ENCODE measurements around the gene PABPC1L. TPM values are rescaled to one million over a fixed set of nuclear protein-coding genes. Genes with fewer than 3 reads are reported as not detected.

The PABPC1L gene
- total RNA-seq, 1 experiment from 2014 or later, result 127 TPM

DNA sequence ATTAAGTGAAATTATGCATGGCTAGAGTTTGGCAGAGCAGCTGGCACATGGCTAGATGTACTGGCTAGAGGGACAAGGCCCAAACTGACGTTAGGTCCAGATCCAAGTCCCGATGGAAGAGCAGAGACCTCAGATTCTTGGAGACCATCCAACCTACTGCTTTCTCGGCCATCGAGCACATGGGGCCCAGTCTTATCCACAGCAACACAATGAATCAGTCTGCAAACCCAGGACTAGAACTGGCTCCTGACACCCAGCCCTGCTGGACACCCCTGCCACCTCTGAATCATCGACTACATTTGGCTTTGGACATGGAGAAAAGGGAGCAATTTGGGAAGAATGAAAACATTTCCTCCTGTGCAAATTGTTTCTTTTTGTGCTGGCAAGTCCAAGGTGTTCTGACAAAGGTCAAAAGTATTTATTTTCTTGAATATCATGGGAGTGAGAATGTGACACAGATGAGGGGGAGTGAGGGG is 48.3 kb upstream of the PABPC1L start:
- no peaks in the 10 kb centered on the region for H3K79me2 ChIP-seq (ENCODE audit: insufficient read depth, low read length)
- no peaks in the 10 kb centered on the region for H3K36me3 ChIP-seq (ENCODE audit: control insufficient read depth in 1 of 2, insufficient read depth in 2 of 2, low read length in 2 of 2)
- no peak overlapping the region for H3K4me3 ChIP-seq (replicated peaks in 1 of 2; ENCODE audit: low read depth in 1 of 2, low read length in 2 of 2)
- no peaks in the 10 kb centered on the region for H3K27me3 ChIP-seq (ENCODE audit: insufficient read depth, low read length)
- DNase-seq (ENCODE audit: low read depth, low spot score), result no peak
- ChIA-PET CTCF (no interaction called here), RAD21 (ENCODE audit: low non-redundant PET in 1 of 2, low total read pairs in 2 of 2, uncharacterized antibody in 2 of 2, unreplicated experiment in 2 of 2) (no interaction called here), POLR2A (no interaction called here)
- no peak for ATAC-seq
- H3K9me2 ChIP-seq (ENCODE audit: insufficient read depth), result no peaks in the 10 kb centered on the region
- H3K27ac ChIP-seq (ENCODE audit: low read depth, low read length), result no peak overlapping the region
- no peak overlapping the region for H2AFZ ChIP-seq (ENCODE audit: low read depth, low read length, poor library complexity, severe bottlenecking)
- peaks cover 0 to 4% of the 10 kb centered on the region in 2 experiments; a peak in 2 of 4 replicates for H3K4me1 ChIP-seq (ENCODE audit: control insufficient read depth in 1 of 2, insufficient read depth in 2 of 2, low read length in 2 of 2)
- TF ChIP-seq, protein P1, sequence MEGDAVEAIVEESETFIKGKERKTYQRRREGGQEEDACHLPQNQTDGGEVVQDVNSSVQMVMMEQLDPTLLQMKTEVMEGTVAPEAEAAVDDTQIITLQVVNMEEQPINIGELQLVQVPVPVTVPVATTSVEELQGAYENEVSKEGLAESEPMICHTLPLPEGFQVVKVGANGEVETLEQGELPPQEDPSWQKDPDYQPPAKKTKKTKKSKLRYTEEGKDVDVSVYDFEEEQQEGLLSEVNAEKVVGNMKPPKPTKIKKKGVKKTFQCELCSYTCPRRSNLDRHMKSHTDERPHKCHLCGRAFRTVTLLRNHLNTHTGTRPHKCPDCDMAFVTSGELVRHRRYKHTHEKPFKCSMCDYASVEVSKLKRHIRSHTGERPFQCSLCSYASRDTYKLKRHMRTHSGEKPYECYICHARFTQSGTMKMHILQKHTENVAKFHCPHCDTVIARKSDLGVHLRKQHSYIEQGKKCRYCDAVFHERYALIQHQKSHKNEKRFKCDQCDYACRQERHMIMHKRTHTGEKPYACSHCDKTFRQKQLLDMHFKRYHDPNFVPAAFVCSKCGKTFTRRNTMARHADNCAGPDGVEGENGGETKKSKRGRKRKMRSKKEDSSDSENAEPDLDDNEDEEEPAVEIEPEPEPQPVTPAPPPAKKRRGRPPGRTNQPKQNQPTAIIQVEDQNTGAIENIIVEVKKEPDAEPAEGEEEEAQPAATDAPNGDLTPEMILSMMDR (IDR thresholded peaks at IDR 0.05 in 2 of 3, conservative IDR thresholded peaks at IDR 0.05 in 1 of 3; ENCODE audit: borderline replicate concordance in 1 of 3, insufficient read depth in 1 of 3, low read depth in 2 of 3, low read length in 2 of 3), result no peak
- TF ChIP-seq TCF7L2 (IDR thresholded peaks at IDR 0.05; ENCODE audit: borderline replicate concordance, extremely low read depth, insufficient read depth, insufficient read length), result no peak
- TF ChIP-seq FOSL1 (IDR thresholded peaks at IDR 0.05; ENCODE audit: low read depth), result no peak
- no peak for TF ChIP-seq YY1 (IDR thresholded peaks at IDR 0.05; ENCODE audit: extremely low read depth, insufficient replicate concordance, low read depth, low read length)
- TF ChIP-seq, protein P2, sequence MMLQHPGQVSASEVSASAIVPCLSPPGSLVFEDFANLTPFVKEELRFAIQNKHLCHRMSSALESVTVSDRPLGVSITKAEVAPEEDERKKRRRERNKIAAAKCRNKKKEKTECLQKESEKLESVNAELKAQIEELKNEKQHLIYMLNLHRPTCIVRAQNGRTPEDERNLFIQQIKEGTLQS (IDR thresholded peaks at IDR 0.05), result no peak
- TF ChIP-seq EZH2 (IDR thresholded peaks at IDR 0.05), result no peak
- no peak for TF ChIP-seq ELF1 (IDR thresholded peaks at IDR 0.05; ENCODE audit: borderline replicate concordance, low read depth)
- no peak for TF ChIP-seq RAD21 (IDR thresholded peaks at IDR 0.05; ENCODE audit: low read depth)
- TF ChIP-seq EZH2phosphoT487 (IDR thresholded peaks at IDR 0.05; ENCODE audit: borderline replicate concordance), result no peak
- TF ChIP-seq SP1 (IDR thresholded peaks at IDR 0.05; ENCODE audit: low read depth), result no peak
- no peak for TF ChIP-seq ZFX (IDR thresholded peaks at IDR 0.05)
- no peak for TF ChIP-seq POLR2AphosphoS5 (IDR thresholded peaks at IDR 0.05; ENCODE audit: low read depth, low read length)
- TF ChIP-seq, protein P3, sequence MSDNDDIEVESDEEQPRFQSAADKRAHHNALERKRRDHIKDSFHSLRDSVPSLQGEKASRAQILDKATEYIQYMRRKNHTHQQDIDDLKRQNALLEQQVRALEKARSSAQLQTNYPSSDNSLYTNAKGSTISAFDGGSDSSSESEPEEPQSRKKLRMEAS (IDR thresholded peaks at IDR 0.05), result no peak
- no peak for TF ChIP-seq ZNF274 (IDR thresholded peaks at IDR 0.05; ENCODE audit: low read depth, low read length)
- TF ChIP-seq, protein P4, sequence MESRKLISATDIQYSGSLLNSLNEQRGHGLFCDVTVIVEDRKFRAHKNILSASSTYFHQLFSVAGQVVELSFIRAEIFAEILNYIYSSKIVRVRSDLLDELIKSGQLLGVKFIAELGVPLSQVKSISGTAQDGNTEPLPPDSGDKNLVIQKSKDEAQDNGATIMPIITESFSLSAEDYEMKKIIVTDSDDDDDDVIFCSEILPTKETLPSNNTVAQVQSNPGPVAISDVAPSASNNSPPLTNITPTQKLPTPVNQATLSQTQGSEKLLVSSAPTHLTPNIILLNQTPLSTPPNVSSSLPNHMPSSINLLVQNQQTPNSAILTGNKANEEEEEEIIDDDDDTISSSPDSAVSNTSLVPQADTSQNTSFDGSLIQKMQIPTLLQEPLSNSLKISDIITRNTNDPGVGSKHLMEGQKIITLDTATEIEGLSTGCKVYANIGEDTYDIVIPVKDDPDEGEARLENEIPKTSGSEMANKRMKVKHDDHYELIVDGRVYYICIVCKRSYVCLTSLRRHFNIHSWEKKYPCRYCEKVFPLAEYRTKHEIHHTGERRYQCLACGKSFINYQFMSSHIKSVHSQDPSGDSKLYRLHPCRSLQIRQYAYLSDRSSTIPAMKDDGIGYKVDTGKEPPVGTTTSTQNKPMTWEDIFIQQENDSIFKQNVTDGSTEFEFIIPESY (IDR thresholded peaks at IDR 0.05; ENCODE audit: extremely low read depth, insufficient replicate concordance, low read length), result no peak
- no peak for TF ChIP-seq SIN3A (IDR thresholded peaks at IDR 0.05; ENCODE audit: low read depth)
- no peak for TF ChIP-seq CEBPB (IDR thresholded peaks at IDR 0.05; ENCODE audit: low read depth)
- TF ChIP-seq, protein P5, sequence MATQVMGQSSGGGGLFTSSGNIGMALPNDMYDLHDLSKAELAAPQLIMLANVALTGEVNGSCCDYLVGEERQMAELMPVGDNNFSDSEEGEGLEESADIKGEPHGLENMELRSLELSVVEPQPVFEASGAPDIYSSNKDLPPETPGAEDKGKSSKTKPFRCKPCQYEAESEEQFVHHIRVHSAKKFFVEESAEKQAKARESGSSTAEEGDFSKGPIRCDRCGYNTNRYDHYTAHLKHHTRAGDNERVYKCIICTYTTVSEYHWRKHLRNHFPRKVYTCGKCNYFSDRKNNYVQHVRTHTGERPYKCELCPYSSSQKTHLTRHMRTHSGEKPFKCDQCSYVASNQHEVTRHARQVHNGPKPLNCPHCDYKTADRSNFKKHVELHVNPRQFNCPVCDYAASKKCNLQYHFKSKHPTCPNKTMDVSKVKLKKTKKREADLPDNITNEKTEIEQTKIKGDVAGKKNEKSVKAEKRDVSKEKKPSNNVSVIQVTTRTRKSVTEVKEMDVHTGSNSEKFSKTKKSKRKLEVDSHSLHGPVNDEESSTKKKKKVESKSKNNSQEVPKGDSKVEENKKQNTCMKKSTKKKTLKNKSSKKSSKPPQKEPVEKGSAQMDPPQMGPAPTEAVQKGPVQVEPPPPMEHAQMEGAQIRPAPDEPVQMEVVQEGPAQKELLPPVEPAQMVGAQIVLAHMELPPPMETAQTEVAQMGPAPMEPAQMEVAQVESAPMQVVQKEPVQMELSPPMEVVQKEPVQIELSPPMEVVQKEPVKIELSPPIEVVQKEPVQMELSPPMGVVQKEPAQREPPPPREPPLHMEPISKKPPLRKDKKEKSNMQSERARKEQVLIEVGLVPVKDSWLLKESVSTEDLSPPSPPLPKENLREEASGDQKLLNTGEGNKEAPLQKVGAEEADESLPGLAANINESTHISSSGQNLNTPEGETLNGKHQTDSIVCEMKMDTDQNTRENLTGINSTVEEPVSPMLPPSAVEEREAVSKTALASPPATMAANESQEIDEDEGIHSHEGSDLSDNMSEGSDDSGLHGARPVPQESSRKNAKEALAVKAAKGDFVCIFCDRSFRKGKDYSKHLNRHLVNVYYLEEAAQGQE (IDR thresholded peaks at IDR 0.05; ENCODE audit: low read depth), result no peak
- TF ChIP-seq POLR2A (IDR thresholded peaks at IDR 0.05; ENCODE audit: borderline replicate concordance, extremely low read depth, insufficient read depth, insufficient read length), result no peak
- H4K20me1 ChIP-seq (ENCODE audit: insufficient read depth), result no peaks in the 10 kb centered on the region
- no TSS peak for BruUV-seq (replicated peaks)
- intact Hi-C loops (cut with micrococcal nuclease), result no loop called here
- H3K4me2 ChIP-seq (ENCODE audit: low read length), result no peak overlapping the region
- H3K9ac ChIP-seq (ENCODE audit: low read length), result no peak overlapping the region
- H3K9me3 ChIP-seq (ENCODE audit: control insufficient read depth in 1 of 2, insufficient read depth in 1 of 2, low read depth in 1 of 2, low read length in 2 of 2), result no peaks in the 10 kb centered on the region

Data from HCT116 (cell line).